GM23248 (cell line): ENCODE data around the gene VRTN.

ENCODE experiments used
- EZH2 ChIP-seq: fragments of 200-600 bp; sonication (generic); IDR thresholded peaks from 2 replicates; pipeline ENCODE4 v1.6.1; 2018; ENCODE audit warnings: antibody characterized with exemption, mild to moderate bottlenecking; ENCODE audit not compliant: insufficient read depth, poor library complexity, severe bottlenecking
- EZH2phosphoT487 ChIP-seq: fragments of 200-600 bp; sonication (generic); IDR thresholded peaks from 2 replicates; pipeline ENCODE4 v1.6.1; 2018; ENCODE audit warnings: antibody characterized with exemption, moderate library complexity, mild to moderate bottlenecking, low read depth; ENCODE audit not compliant: insufficient read depth

GRCh38 chr14:74350928-74351323 is 2.7 kb downstream of the VRTN start:
- TF ChIP-seq EZH2 (no peak), EZH2phosphoT487 (no peak)
